ENCODE data around the gene CFAP61.

The CFAP61 gene

DNA sequence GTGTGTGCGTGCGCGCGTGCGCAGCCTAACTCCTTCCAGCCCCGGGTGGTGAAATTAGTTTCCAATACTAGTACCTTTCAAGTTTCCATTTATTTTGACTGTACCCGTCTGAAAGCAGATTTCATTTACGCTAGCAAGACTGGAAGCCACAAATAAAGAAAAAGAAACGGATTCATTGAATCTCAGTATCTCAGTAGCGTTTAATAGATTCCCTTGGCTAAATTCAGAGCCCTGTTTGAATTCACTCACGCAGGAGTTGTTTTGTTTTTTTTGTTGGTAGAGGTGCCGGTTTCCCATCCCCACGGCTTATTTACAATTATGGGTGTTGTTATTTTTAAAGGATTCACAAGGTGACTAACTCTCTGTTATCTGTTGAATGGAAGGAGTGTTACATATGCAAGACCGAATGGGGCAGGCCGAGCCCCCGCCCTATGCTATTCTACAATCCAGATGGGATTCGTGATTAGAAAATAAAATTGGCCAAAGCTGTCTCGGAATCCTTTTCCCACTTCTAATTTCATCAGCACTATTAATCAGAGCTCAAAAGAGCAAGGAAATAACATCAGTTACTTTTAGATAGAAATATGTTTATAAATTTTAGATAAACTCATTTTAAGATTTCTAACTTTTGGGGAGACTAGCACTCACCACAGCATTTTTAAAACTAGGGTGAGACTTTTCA lies 313.3 kb downstream of the CFAP61 start:
- no peaks in the 10 kb centered on the region for H3K36me3 Mint-ChIP-seq
- H3K27ac Mint-ChIP-seq, result no peak overlapping the region
- peaks cover 38% of the 10 kb centered on the region for H3K27me3 Mint-ChIP-seq
- H3K4me1 Mint-ChIP-seq, result peaks cover 14% of the 10 kb centered on the region
- no peaks in the 10 kb centered on the region for H3K9me3 Mint-ChIP-seq
- peak overlapping the region; percentile 26 for H3K4me3 Mint-ChIP-seq

- Mint-ChIP-seq H3K9me3 (no peaks in the 10 kb centered on the region), H3K4me1 (peaks cover 8% of the 10 kb centered on the region), H3K36me3 (no peaks in the 10 kb centered on the region), H3K4me3 (peak overlapping the region; percentile 23), H3K27me3 (peaks cover 36% of the 10 kb centered on the region), H3K27ac (no peak overlapping the region)
These were observed 314.2 kb downstream of the CFAP61 start for GRCh38 chr20:20366551-20366875.

- Mint-ChIP-seq H3K4me3 (peak overlapping the region; percentile 26), H3K27me3 (peaks cover 37% of the 10 kb centered on the region), H3K27ac (no peak overlapping the region), H3K9me3 (no peaks in the 10 kb centered on the region), H3K4me1 (peaks cover 8% of the 10 kb centered on the region), H3K36me3 (no peaks in the 10 kb centered on the region)
These were observed 314.7 kb downstream of the CFAP61 start for GRCh38 chr20:20366876-20367574.

DNA sequence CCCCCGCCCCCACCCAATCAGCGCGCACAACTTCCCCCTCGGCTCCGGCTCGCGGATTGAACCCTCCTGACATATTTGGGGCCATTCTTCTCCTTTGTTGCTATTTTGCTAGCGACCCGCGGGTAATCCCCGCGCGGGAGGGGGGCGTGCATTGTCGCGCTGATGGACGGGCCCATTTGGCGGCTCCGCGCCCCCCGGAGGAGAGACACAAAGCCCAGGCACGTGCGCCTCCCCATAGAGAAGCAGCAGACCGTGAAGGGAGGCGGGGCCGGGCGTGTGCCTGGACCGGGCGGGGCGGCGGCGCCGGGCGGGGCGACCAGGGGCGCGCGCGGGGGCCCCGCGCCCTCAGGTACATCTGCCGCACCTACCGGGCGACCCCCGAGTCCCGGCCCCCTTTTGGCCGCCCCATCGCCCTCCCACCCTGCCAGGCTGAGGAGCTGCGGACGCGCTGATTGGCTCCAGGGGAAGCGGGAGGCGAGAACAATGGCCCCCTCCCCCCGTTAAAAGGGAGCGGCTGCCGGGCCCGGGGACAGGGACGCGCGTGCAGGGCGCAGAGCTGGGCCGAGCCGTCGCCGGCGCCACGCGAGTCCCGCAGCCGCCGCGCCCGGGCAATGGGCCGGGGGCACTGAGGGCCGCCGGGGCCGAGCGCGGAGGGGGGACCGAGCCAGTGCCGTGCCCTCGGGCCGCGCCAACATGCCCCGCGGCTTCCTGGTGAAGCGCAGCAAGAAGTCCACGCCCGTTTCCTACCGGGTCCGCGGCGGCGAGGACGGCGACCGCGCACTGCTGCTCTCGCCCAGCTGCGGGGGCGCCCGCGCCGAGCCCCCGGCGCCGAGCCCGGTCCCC lies 315.5 kb downstream of the CFAP61 start, which contains the start of gene INSM1:
INSM1 (plus strand) TSS at position 530 of the 843 bp plus-strand sequence; CDS start at position 694, 164 bp downstream.
- Mint-ChIP-seq H3K36me3 (no peaks in the 10 kb centered on the region), H3K4me3 (peak within 1 kb of the TSS; percentile 26), H3K9me3 (no peaks in the 10 kb centered on the region), H3K27ac (no peak within 1 kb of the TSS), H3K4me1 (peaks cover 8% of the 10 kb centered on the region), H3K27me3 (peaks cover 35% of the 10 kb centered on the region)

- Mint-ChIP-seq H3K27me3 (peaks cover 35% of the 10 kb centered on the region), H3K27ac (no peak overlapping the region), H3K4me1 (peaks cover 8% of the 10 kb centered on the region), H3K9me3 (no peaks in the 10 kb centered on the region), H3K36me3 (no peaks in the 10 kb centered on the region), H3K4me3 (no peak overlapping the region)
These were observed 316.3 kb downstream of the CFAP61 start for GRCh38 chr20:20368418-20369249.

- peak overlapping the region; percentile 43 for H3K27ac Mint-ChIP-seq
- no peaks in the 10 kb centered on the region for H3K9me3 Mint-ChIP-seq
These were observed 317.1 kb downstream of the CFAP61 start for GRCh38 chr20:20369250-20370093.

DNA sequence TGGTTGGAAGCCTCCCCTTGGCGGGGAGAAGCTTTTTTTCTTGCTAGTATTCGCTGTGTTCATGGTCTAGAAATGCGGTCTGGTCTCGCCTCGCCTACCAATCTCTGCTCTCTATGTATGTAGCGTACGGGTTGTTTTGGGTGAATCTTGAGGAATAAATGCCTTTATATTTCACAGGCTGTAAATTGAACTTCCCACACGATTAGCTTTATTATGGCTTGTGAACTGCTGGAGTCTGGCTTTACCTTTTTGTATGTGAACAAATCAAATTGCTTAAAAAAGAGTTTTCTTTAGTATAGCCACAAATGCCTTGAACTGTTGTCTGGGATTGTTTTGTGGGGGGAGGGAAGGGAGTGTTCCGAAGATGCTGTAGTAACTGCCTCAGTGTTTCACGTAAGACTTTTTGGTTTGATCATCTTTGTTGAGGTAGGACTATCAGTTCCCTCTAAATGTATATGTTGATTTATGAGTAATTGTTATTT lies 317.8 kb downstream of the CFAP61 start:
- H3K4me3 Mint-ChIP-seq, result peak overlapping the region; percentile 78
- H3K36me3 Mint-ChIP-seq, result no peaks in the 10 kb centered on the region
- peak overlapping the region; percentile 43 for H3K27ac Mint-ChIP-seq
- H3K27me3 Mint-ChIP-seq, result peaks cover 36% of the 10 kb centered on the region
- H3K9me3 Mint-ChIP-seq, result no peaks in the 10 kb centered on the region
- peaks cover 8% of the 10 kb centered on the region for H3K4me1 Mint-ChIP-seq

More at GRCh38 chr20:20369250-20370093, 317.1 kb downstream of the CFAP61 start:
- Mint-ChIP-seq H3K4me1 (peaks cover 8% of the 10 kb centered on the region), H3K4me3 (peak overlapping the region; percentile 78), H3K27me3 (peaks cover 37% of the 10 kb centered on the region), H3K36me3 (no peaks in the 10 kb centered on the region)

- H3K36me3 Mint-ChIP-seq, result no peaks in the 10 kb centered on the region
These were observed 318.8 kb downstream of the CFAP61 start for GRCh38 chr20:20371083-20371482.

DNA sequence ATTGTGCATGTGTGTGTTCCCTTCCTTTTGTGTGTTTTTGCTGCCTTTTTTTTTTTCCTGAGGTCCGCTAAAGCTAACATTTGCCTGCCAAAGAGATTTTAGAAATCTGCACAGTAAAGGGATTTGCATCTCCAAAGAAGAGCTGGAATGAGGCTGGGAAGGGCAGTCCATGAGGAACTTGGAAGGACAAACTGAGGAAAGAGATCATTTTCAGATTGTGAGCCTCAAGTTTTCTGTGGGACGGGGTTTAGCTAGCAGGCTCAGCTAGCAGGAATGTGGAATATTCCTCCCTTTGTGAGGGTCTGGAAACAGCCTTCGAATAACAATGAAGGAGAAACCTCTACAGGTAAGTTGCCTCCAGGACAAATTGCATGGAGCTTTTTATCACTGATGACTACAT lies 319.3 kb downstream of the CFAP61 start:
- H3K9me3 Mint-ChIP-seq, result no peaks in the 10 kb centered on the region
- H3K4me3 Mint-ChIP-seq, result no peak overlapping the region
- H3K4me1 Mint-ChIP-seq, result peaks cover 6% of the 10 kb centered on the region
- H3K36me3 Mint-ChIP-seq, result no peaks in the 10 kb centered on the region
- peaks cover 35% of the 10 kb centered on the region for H3K27me3 Mint-ChIP-seq
- no peak overlapping the region for H3K27ac Mint-ChIP-seq

More at GRCh38 chr20:20371083-20371482, 318.8 kb downstream of the CFAP61 start:
- peaks cover 8% of the 10 kb centered on the region for H3K4me1 Mint-ChIP-seq
- peaks cover 36% of the 10 kb centered on the region for H3K27me3 Mint-ChIP-seq
- no peaks in the 10 kb centered on the region for H3K9me3 Mint-ChIP-seq
- H3K27ac Mint-ChIP-seq, result no peak overlapping the region
- no peak overlapping the region for H3K4me3 Mint-ChIP-seq

- H3K27me3 Mint-ChIP-seq, result peaks cover 33% of the 10 kb centered on the region
- H3K9me3 Mint-ChIP-seq, result no peaks in the 10 kb centered on the region
- peaks cover 6% of the 10 kb centered on the region for H3K4me1 Mint-ChIP-seq
- H3K27ac Mint-ChIP-seq, result no peak overlapping the region
- H3K36me3 Mint-ChIP-seq, result no peaks in the 10 kb centered on the region
- H3K4me3 Mint-ChIP-seq, result no peak overlapping the region
These were observed 320.8 kb downstream of the CFAP61 start for GRCh38 chr20:20373091-20373571.

- H3K4me1 Mint-ChIP-seq, result no peaks in the 10 kb centered on the region
- H3K36me3 Mint-ChIP-seq, result no peaks in the 10 kb centered on the region
- peaks cover 3% of the 10 kb centered on the region for H3K9me3 Mint-ChIP-seq
- no peak overlapping the region for H3K4me3 Mint-ChIP-seq
- peaks cover 33% of the 10 kb centered on the region for H3K27me3 Mint-ChIP-seq
- H3K27ac Mint-ChIP-seq, result no peak overlapping the region
These were observed 323.5 kb downstream of the CFAP61 start for GRCh38 chr20:20375862-20376261.

- H3K9me3 Mint-ChIP-seq, result no peaks in the 10 kb centered on the region
- H3K36me3 Mint-ChIP-seq, result no peaks in the 10 kb centered on the region
- H3K4me3 Mint-ChIP-seq, result no peak overlapping the region
- no peak overlapping the region for H3K27ac Mint-ChIP-seq
- H3K27me3 Mint-ChIP-seq, result no peaks in the 10 kb centered on the region
- H3K4me1 Mint-ChIP-seq, result no peaks in the 10 kb centered on the region
These were observed 333.9 kb downstream of the CFAP61 start for GRCh38 chr20:20386192-20386591.

- Mint-ChIP-seq H3K4me3 (no peak overlapping the region), H3K4me1 (no peaks in the 10 kb centered on the region), H3K27ac (no peak overlapping the region), H3K27me3 (no peaks in the 10 kb centered on the region), H3K36me3 (peaks cover 1% of the 10 kb centered on the region), H3K9me3 (no peaks in the 10 kb centered on the region)
These were observed 338.1 kb downstream of the CFAP61 start for GRCh38 chr20:20390393-20390792.

GRCh38 chr20:20391115-20391514 lies 338.8 kb downstream of the CFAP61 start:
- Mint-ChIP-seq H3K36me3 (peaks cover 1% of the 10 kb centered on the region), H3K9me3 (no peaks in the 10 kb centered on the region), H3K27me3 (no peaks in the 10 kb centered on the region), H3K4me1 (no peaks in the 10 kb centered on the region), H3K4me3 (no peak overlapping the region), H3K27ac (no peak overlapping the region)

Data from activated naive CD4-positive, alpha-beta T cell treated with anti-CD3 and anti-CD28 coated beads, Interleukin-2, amount 50 U/mL, for 24 hours (primary cell).